PC-9 (cell line): Measurements from ENCODE around the gene AGO4.

Source experiments
- CTCF ChIP-seq: fragments of 200-600 bp; sonication (generic); conservative IDR thresholded peaks from 2 replicates; pipeline ENCODE4 v1.6.1; 2017; ENCODE audit warnings: mixed run types, antibody characterized with exemption, mild to moderate bottlenecking, moderate library complexity
- EZH2 ChIP-seq: fragments of 200-600 bp; sonication (generic); IDR thresholded peaks from 2 replicates; pipeline ENCODE4 v1.8.0; 2017; ENCODE audit warnings: antibody characterized with exemption, low read depth

- no peak for TF ChIP-seq CTCF
- no peak for TF ChIP-seq EZH2
Observed at GRCh38 chr1:35833395-35833794, 25.6 kb downstream of the AGO4 start.
